Trophoblast cell (in vitro differentiated cells and primary cell): ENCODE measurements around the gene RFX2.
A peak's percentile ranks its signal among the peaks of the same experiment; 100 is the strongest.

Experiments
- DNase-seq, 2 donors: peaks; one replicate each; pipeline ENCODE4 v3.0.0-alpha.2; 2016
- H2AFZ ChIP-seq: 2 replicates; pipeline ENCODE4 v1.6.1; 2013; ENCODE audit warnings: low read length, moderate library complexity, mild to moderate bottlenecking; ENCODE audit not compliant: insufficient read depth, poor library complexity
- H2AK5ac ChIP-seq: 2 replicates; pipeline ENCODE4 v1.6.1; 2013; ENCODE audit warnings: mild to moderate bottlenecking, low read length
- H2BK120ac ChIP-seq: 2 replicates; pipeline ENCODE4 v1.6.1; 2013; ENCODE audit warnings: low read length, mild to moderate bottlenecking, moderate library complexity; ENCODE audit not compliant: insufficient read depth, poor library complexity
- H2BK12ac ChIP-seq: 2 replicates; pipeline ENCODE4 v1.6.1; 2013; ENCODE audit warnings: mild to moderate bottlenecking, low read length, moderate library complexity
- H2BK5ac ChIP-seq: 2 replicates; pipeline ENCODE4 v1.6.1; 2013; ENCODE audit warnings: low read length, low read depth, moderate library complexity, mild to moderate bottlenecking; ENCODE audit not compliant: poor library complexity
- H3K14ac ChIP-seq: 2 replicates; pipeline ENCODE4 v1.6.1; 2013; ENCODE audit warnings: mild to moderate bottlenecking, low read length
- H3K18ac ChIP-seq: 2 replicates; pipeline ENCODE4 v1.6.1; 2013; ENCODE audit warnings: mild to moderate bottlenecking, low read length
- H3K23ac ChIP-seq: 2 replicates; pipeline ENCODE4 v1.6.1; 2013; ENCODE audit warnings: low read length
- H3K27ac ChIP-seq: 2 replicates; pipeline ENCODE4 v1.5.1; 2013; ENCODE audit warnings: low read depth, mild to moderate bottlenecking, inconsistent platforms, low read length, moderate library complexity
- H3K27me3 ChIP-seq: 2 replicates; pipeline ENCODE4 v1.6.1; 2013; ENCODE audit warnings: inconsistent platforms, mild to moderate bottlenecking, low read length, moderate library complexity; ENCODE audit not compliant: insufficient read depth
- H3K36me3 ChIP-seq, 2 experiments: 1 replicate in 1 of 2; 2 replicates in 1 of 2; pipeline ENCODE4 v1.6.1; 2013; ENCODE audit warnings: low read length in 2 of 2, mild to moderate bottlenecking in 2 of 2, moderate library complexity in 1 of 2; ENCODE audit not compliant: insufficient read depth in 2 of 2, control insufficient read depth in 1 of 2
- H3K4ac ChIP-seq: 2 replicates; pipeline ENCODE4 v1.6.1; 2013; ENCODE audit warnings: low read depth, mild to moderate bottlenecking, low read length, moderate library complexity
- H3K4me1 ChIP-seq, 2 experiments: 1 replicate in 1 of 2; 2 replicates in 1 of 2; pipeline ENCODE4 v1.6.1; 2013; ENCODE audit warnings: low read length in 2 of 2, mild to moderate bottlenecking in 2 of 2, moderate library complexity in 1 of 2; ENCODE audit not compliant: insufficient read depth in 2 of 2, control insufficient read depth in 1 of 2
- H3K4me2 ChIP-seq: 2 replicates; pipeline ENCODE4 v1.6.1; 2013; ENCODE audit warnings: inconsistent platforms, mild to moderate bottlenecking, low read length, moderate library complexity
- H3K4me3 ChIP-seq: 2 replicates; pipeline ENCODE4 v1.5.1; 2013; ENCODE audit warnings: mild to moderate bottlenecking, low read depth, low read length, inconsistent platforms
- H3K79me1 ChIP-seq: one replicate; pipeline ENCODE4 v1.6.1; 2013; ENCODE audit warnings: low read length
- H3K79me2 ChIP-seq: 2 replicates; pipeline ENCODE4 v1.6.1; 2013; ENCODE audit warnings: low read length, mild to moderate bottlenecking; ENCODE audit not compliant: control insufficient read depth, insufficient read depth, poor library complexity
- H3K9ac ChIP-seq: 2 replicates; pipeline ENCODE4 v1.6.1; 2013; ENCODE audit warnings: mild to moderate bottlenecking, low read length
- H3K9me3 ChIP-seq: 2 replicates; pipeline ENCODE4 v1.6.1; 2013; ENCODE audit warnings: low read depth, mild to moderate bottlenecking, control low read depth, inconsistent platforms, low read length; ENCODE audit not compliant: insufficient read depth
- H4K12ac ChIP-seq: 2 replicates; pipeline ENCODE4 v1.6.1; 2013; ENCODE audit warnings: low read depth, mild to moderate bottlenecking, low read length, moderate library complexity
- H4K8ac ChIP-seq: 2 replicates; pipeline ENCODE4 v1.6.1; 2013; ENCODE audit warnings: low read depth, mild to moderate bottlenecking, low read length, moderate library complexity
- H4K91ac ChIP-seq: one replicate; pipeline ENCODE4 v1.6.1; 2013; ENCODE audit warnings: low read depth, mild to moderate bottlenecking, low read length, moderate library complexity
- WGBS: extraction: QIAGEN DNeasy Blood & Tissue Kit; methylation state at CpG from one replicate; pipeline ENCODE4 v1.1.7; 2013; ENCODE audit warnings: missing lambda C conversion rate; ENCODE audit not compliant: insufficient read length, insufficient coverage; ENCODE audit errors: extremely low coverage; 5-methylcytosine and 5-hydroxymethylcytosine counted together

The RFX2 gene

DNA sequence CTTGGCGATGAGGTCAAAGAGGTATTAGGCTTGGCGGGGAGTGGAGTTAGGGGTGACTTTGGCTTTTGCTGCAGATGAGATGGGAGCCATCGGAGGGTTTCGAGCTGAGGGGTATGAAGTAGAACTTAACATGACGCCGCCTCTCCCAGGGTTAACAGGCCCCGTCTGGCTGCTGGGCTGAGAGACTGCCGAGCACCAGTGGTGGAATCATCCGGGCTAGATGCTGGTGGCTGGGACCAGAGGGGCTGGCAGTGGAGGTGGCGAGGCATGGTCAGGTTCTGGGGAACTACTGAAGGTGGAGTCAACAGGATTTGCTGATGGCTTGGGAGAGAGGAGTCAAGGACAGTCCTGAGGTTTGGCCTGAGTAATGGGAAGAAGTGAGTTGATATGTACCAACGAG is 4.9 kb downstream of the RFX2 start:
- Histone ChIP-seq H2BK120ac (no peak overlapping the region), H3K4me2 (no peak overlapping the region), H3K4me1 (peaks cover 7 to 8% of the 10 kb centered on the region in 2 experiments), H4K91ac (no peak overlapping the region), H2BK12ac (no peak overlapping the region), H4K8ac (no peak overlapping the region), H4K12ac (no peak overlapping the region), H2AFZ (no peak overlapping the region), H3K9me3 (peaks cover 3% of the 10 kb centered on the region), H3K27me3 (peaks cover 16% of the 10 kb centered on the region), H3K23ac (no peak overlapping the region), H3K79me1 (no peaks in the 10 kb centered on the region), H3K9ac (no peak overlapping the region), H3K14ac (no peak overlapping the region), H2BK5ac (no peak overlapping the region), H3K4me3 (no peak overlapping the region), H3K4ac (no peak overlapping the region), H3K79me2 (no peaks in the 10 kb centered on the region), H2AK5ac (no peak overlapping the region), H3K27ac (no peak overlapping the region), H3K36me3 (no peaks in the 10 kb centered on the region), H3K18ac (no peak overlapping the region)
- DNase-seq: peak; percentile 43 to 58
- no CpG with 5 or more reads among the region's 11 CpGs for WGBS

DNA sequence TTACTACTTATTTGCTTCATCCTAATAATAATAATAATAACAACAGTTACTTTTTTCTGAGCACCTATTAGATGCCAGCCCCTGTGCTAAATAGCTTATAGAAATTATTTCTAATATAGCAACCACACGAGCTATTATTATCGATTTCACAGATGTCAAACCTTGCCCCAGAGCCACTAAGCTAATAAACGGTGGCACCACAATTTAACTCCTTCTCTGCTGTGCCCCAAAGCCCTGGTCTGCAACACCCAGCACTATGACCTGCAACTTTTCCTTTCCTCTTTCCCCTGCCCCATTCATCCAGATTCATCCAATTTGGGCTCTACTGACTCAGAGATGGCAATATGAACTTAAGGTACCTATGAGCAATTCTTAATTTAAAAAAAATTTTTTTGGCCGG is 6.4 kb downstream of the RFX2 start:
- H2AK5ac ChIP-seq: no peak overlapping the region
- no peaks in the 10 kb centered on the region for H3K36me3 ChIP-seq
- no peak overlapping the region for H2BK120ac ChIP-seq
- WGBS: no CpG with 5 or more reads among the region's 4 CpGs
- no peak overlapping the region for H2AFZ ChIP-seq
- no peak overlapping the region for H3K4me3 ChIP-seq
- H3K9me3 ChIP-seq: no peaks in the 10 kb centered on the region
- H4K12ac ChIP-seq: no peak overlapping the region
- H3K79me1 ChIP-seq: no peaks in the 10 kb centered on the region
- no peaks in the 10 kb centered on the region for H3K4me1 ChIP-seq
- H2BK5ac ChIP-seq: no peak overlapping the region
- H3K18ac ChIP-seq: no peak overlapping the region
- no peak overlapping the region for H2BK12ac ChIP-seq
- peaks cover 6% of the 10 kb centered on the region for H3K27me3 ChIP-seq
- no peak overlapping the region for H3K4me2 ChIP-seq
- no peak overlapping the region for H4K91ac ChIP-seq
- no peak overlapping the region for H3K9ac ChIP-seq
- H3K23ac ChIP-seq: no peak overlapping the region
- no peaks in the 10 kb centered on the region for H3K79me2 ChIP-seq
- DNase-seq: no peak
- H3K4ac ChIP-seq: no peak overlapping the region
- no peak overlapping the region for H4K8ac ChIP-seq
- H3K14ac ChIP-seq: no peak overlapping the region
- H3K27ac ChIP-seq: no peak overlapping the region

DNA sequence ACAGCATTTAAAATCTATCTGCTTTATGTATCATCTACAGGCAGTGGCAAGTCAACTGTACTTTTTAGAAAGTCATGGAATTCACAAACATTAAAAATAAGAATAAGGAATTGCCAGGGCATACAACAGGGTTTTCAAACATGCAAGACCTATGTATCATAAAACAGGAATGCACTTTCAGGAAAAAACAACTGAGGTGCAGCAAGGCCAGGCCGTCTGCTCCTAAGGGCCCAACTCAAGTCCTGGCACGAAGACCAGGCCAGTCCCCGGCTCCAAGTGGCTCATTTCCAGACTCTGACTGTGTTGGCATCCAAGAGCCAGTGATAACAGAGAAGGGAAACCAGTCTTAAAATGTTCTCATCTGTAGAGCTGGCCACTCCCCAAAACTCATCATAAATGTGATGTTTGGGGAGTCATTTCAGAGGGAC is 7.1 kb downstream of the RFX2 start:
- no peak overlapping the region for H3K4ac ChIP-seq
- H3K79me2 ChIP-seq: no peaks in the 10 kb centered on the region
- no peak overlapping the region for H2AFZ ChIP-seq
- no peak overlapping the region for H2AK5ac ChIP-seq
- no peak overlapping the region for H4K91ac ChIP-seq
- no peak overlapping the region for H2BK120ac ChIP-seq
- no peaks in the 10 kb centered on the region for H3K4me1 ChIP-seq
- DNase-seq: peak; percentile 32 to 60
- no peaks in the 10 kb centered on the region for H3K27me3 ChIP-seq
- H2BK5ac ChIP-seq: no peak overlapping the region
- no peaks in the 10 kb centered on the region for H3K79me1 ChIP-seq
- H3K9ac ChIP-seq: no peak overlapping the region
- no peak overlapping the region for H3K14ac ChIP-seq
- H3K9me3 ChIP-seq: no peaks in the 10 kb centered on the region
- H3K4me2 ChIP-seq: no peak overlapping the region
- H4K8ac ChIP-seq: no peak overlapping the region
- H3K23ac ChIP-seq: no peak overlapping the region
- WGBS: no CpG with 5 or more reads among the region's 3 CpGs
- no peak overlapping the region for H2BK12ac ChIP-seq
- H4K12ac ChIP-seq: no peak overlapping the region
- H3K36me3 ChIP-seq: no peaks in the 10 kb centered on the region
- H3K27ac ChIP-seq: no peak overlapping the region
- H3K18ac ChIP-seq: no peak overlapping the region
- H3K4me3 ChIP-seq: no peak overlapping the region

DNA sequence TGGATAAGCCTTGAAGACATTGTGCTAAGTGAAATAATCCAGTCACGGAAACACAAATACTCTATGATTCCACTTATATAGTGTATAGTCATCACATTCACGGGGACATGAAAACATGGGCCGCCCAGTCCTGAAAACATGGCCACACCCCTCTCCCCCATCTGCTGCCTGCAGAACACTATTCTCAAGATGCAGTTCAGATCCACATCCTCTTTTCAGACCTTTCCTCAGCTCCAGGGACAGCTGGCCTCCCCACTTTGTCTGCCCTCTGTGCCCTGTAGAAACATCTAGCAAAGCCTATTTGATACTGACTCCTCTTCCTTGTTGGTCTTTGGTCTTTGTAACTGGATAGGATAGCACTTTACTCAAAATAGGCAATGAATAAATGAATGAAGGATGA is 8.3 kb downstream of the RFX2 start:
- H2AK5ac ChIP-seq: no peak overlapping the region
- H3K18ac ChIP-seq: no peak overlapping the region
- no peaks in the 10 kb centered on the region for H3K36me3 ChIP-seq
- no peak overlapping the region for H2AFZ ChIP-seq
- H3K23ac ChIP-seq: no peak overlapping the region
- H2BK12ac ChIP-seq: no peak overlapping the region
- no peak overlapping the region for H3K9ac ChIP-seq
- no peak for DNase-seq
- H3K4me2 ChIP-seq: no peak overlapping the region
- no peaks in the 10 kb centered on the region for H3K79me2 ChIP-seq
- H3K14ac ChIP-seq: no peak overlapping the region
- H3K4ac ChIP-seq: no peak overlapping the region
- H4K12ac ChIP-seq: no peak overlapping the region
- no peaks in the 10 kb centered on the region for H3K79me1 ChIP-seq
- no peaks in the 10 kb centered on the region for H3K9me3 ChIP-seq
- H2BK120ac ChIP-seq: no peak overlapping the region
- no peaks in the 10 kb centered on the region for H3K4me1 ChIP-seq
- no peaks in the 10 kb centered on the region for H3K27me3 ChIP-seq
- no peak overlapping the region for H2BK5ac ChIP-seq
- no peak overlapping the region for H4K91ac ChIP-seq
- H4K8ac ChIP-seq: no peak overlapping the region
- no peak overlapping the region for H3K27ac ChIP-seq
- H3K4me3 ChIP-seq: no peak overlapping the region
- WGBS: no CpG with 5 or more reads among the region's 3 CpGs
